ENCODE measurements around the gene PRKD2. TPM values are rescaled to one million over a fixed set of nuclear protein-coding genes. Genes with fewer than 3 reads are reported as not detected.
A peak's percentile ranks its signal among the peaks of the same experiment; 100 is the strongest.

PRKD2 gene
- total RNA-seq, 1 donor from 2014 or later, result 58.9 TPM

- Histone ChIP-seq H3K4me1 (peaks cover 21% of the 10 kb centered on the region), H3K9me3 (no peaks in the 10 kb centered on the region), H3K27ac (peak overlapping the region; percentile 56), H3K36me3 (no peaks in the 10 kb centered on the region), H3K27me3 (peaks cover 30% of the 10 kb centered on the region), H3K4me3 (peak overlapping the region; percentile 57)
- ATAC-seq (no peak), DNase-seq (no peak)
- intact Hi-C loops (cut with DNase I), result loop anchor here (5.0 kb wide), 1 partner anchor 48 kb away; no protein-coding TSS in a partner anchor
- no peak for TF ChIP-seq CTCF (IDR thresholded peaks at IDR 0.05)
Observed at GRCh38 chr19:46660551-46661019, 56.3 kb downstream of the PRKD2 start.

GRCh38 chr19:46660008-46660517 lies 56.9 kb downstream of the PRKD2 start:
- Histone ChIP-seq H3K36me3 (no peaks in the 10 kb centered on the region), H3K27ac (no peak overlapping the region), H3K4me1 (peaks cover 21% of the 10 kb centered on the region), H3K4me3 (peak overlapping the region; percentile 57), H3K27me3 (peaks cover 30% of the 10 kb centered on the region), H3K9me3 (no peaks in the 10 kb centered on the region)
- intact Hi-C loops (cut with DNase I), result loop anchor here (5.0 kb wide), 1 partner anchor 48 kb away; no protein-coding TSS in a partner anchor
- TF ChIP-seq CTCF (IDR thresholded peaks at IDR 0.05), result no peak
- DNase-seq (no peak), ATAC-seq (no peak)

GRCh38 chr19:46659151-46660007 lies 57.5 kb downstream of the PRKD2 start:
- TF ChIP-seq CTCF (IDR thresholded peaks at IDR 0.05), result no peak
- Histone ChIP-seq H3K27me3 (peaks cover 30% of the 10 kb centered on the region), H3K27ac (no peak overlapping the region), H3K4me3 (peak overlapping the region; percentile 57), H3K9me3 (no peaks in the 10 kb centered on the region), H3K4me1 (peaks cover 21% of the 10 kb centered on the region), H3K36me3 (no peaks in the 10 kb centered on the region)
- intact Hi-C loops (cut with DNase I), result loop anchor here (5.0 kb wide), 1 partner anchor 47 kb away; no protein-coding TSS in a partner anchor
- ATAC-seq, result no peak
- peak; percentile 68 for DNase-seq

GRCh38 chr19:46656541-46656940 lies 60.4 kb downstream of the PRKD2 start:
- Histone ChIP-seq H3K4me1 (peaks cover 17% of the 10 kb centered on the region), H3K36me3 (no peaks in the 10 kb centered on the region), H3K27ac (no peak overlapping the region), H3K27me3 (peaks cover 36% of the 10 kb centered on the region), H3K9me3 (no peaks in the 10 kb centered on the region), H3K4me3 (no peak overlapping the region)
- DNase-seq (no peak), ATAC-seq (no peak)
- no peak for TF ChIP-seq CTCF (IDR thresholded peaks at IDR 0.05)
- intact Hi-C loops (cut with DNase I), result no loop called here

- DNase-seq (no peak), ATAC-seq (no peak)
- intact Hi-C loops (cut with DNase I), result no loop called here
- no peaks in the 10 kb centered on the region for H3K36me3 ChIP-seq
- H3K27ac ChIP-seq, result no peak overlapping the region
- H3K4me3 ChIP-seq, result no peak overlapping the region
- TF ChIP-seq CTCF (IDR thresholded peaks at IDR 0.05), result no peak
- no peaks in the 10 kb centered on the region for H3K9me3 ChIP-seq
- H3K4me1 ChIP-seq, result peaks cover 4% of the 10 kb centered on the region
- peaks cover 36% of the 10 kb centered on the region for H3K27me3 ChIP-seq
Observed at GRCh38 chr19:46654621-46655152, 62.2 kb downstream of the PRKD2 start.

All from upper lobe of right lung (tissue), 1 donor.